HEK293T (cell line): ENCODE results near the gene PTPN7.

ENCODE experiments used
- CTCF ChIA-PET: fragments of 350-600 bp; formaldehyde crosslinking; extraction: SDS; loops from one replicate; lab custom pipeline; 2021; ENCODE audit warnings: antibody characterized with exemption, inconsistent platforms; lab: Yijun Ruan, JAX
- POLR2A ChIA-PET: fragments of 350-600 bp; formaldehyde crosslinking; extraction: SDS; loops from one replicate; lab custom pipeline; 2020; ENCODE audit warnings: antibody characterized with exemption, inconsistent platforms; lab: Yijun Ruan, JAX
- DNase-seq: peaks from one replicate; pipeline ENCODE4 v3.0.0; 2012; ENCODE audit warnings: mixed read lengths; ENCODE audit errors: extremely low spot score
- ARNT ChIP-seq: fragments of 450-650 bp; IDR thresholded peaks from 2 replicates; pipeline ENCODE4 v1.6.1; 2017; ENCODE audit warnings: mild to moderate bottlenecking
- BHLHE40 ChIP-seq: fragments of 450-650 bp; IDR thresholded peaks from 2 replicates; pipeline ENCODE4 v1.6.1; 2016; ENCODE audit warnings: mild to moderate bottlenecking, moderate library complexity, borderline replicate concordance
- CTBP1 ChIP-seq: fragments of 450-650 bp; IDR thresholded peaks from 2 replicates; pipeline ENCODE4 v1.6.1; 2016; ENCODE audit warnings: borderline replicate concordance
- ELF4 ChIP-seq: fragments of 450-650 bp; IDR thresholded peaks from 2 replicates; pipeline ENCODE4 v1.6.1; 2017; ENCODE audit warnings: antibody characterized with exemption
- FOXA1 ChIP-seq: fragments of 450-650 bp; IDR thresholded peaks from 2 replicates; pipeline ENCODE4 v1.6.1; 2016; ENCODE audit warnings: mild to moderate bottlenecking
- FOXK2 ChIP-seq: fragments of 450-650 bp; IDR thresholded peaks from 2 replicates; pipeline ENCODE4 v1.6.1; 2016; ENCODE audit warnings: mild to moderate bottlenecking
- FOXM1 ChIP-seq: fragments of 450-650 bp; IDR thresholded peaks from 2 replicates; pipeline ENCODE4 v1.6.1; 2017; ENCODE audit warnings: mild to moderate bottlenecking, borderline replicate concordance
- HDGF ChIP-seq: fragments of 450-650 bp; IDR thresholded peaks from 2 replicates; pipeline ENCODE4 v1.6.1; 2017; ENCODE audit warnings: antibody characterized with exemption, borderline replicate concordance
- L3MBTL2 ChIP-seq: fragments of 450-650 bp; conservative IDR thresholded peaks from 2 replicates; pipeline ENCODE4 v1.6.1; 2016; ENCODE audit warnings: mild to moderate bottlenecking
- LEF1 ChIP-seq: fragments of 450-650 bp; IDR thresholded peaks from 2 replicates; pipeline ENCODE4 v1.6.1; 2017; ENCODE audit warnings: mild to moderate bottlenecking, borderline replicate concordance
- NFRKB ChIP-seq: fragments of 450-650 bp; IDR thresholded peaks from 2 replicates; pipeline ENCODE4 v1.6.1; 2016; ENCODE audit warnings: mild to moderate bottlenecking, moderate library complexity
- PKNOX1 ChIP-seq: fragments of 450-650 bp; IDR thresholded peaks from 2 replicates; pipeline ENCODE4 v1.6.1; 2016
- SP1 ChIP-seq: fragments of 450-650 bp; IDR thresholded peaks from 2 replicates; pipeline ENCODE4 v1.6.1; 2017
- SUZ12 ChIP-seq: fragments of 450-650 bp; IDR thresholded peaks from 2 replicates; pipeline ENCODE4 v1.6.1; 2016; ENCODE audit warnings: mild to moderate bottlenecking
- TARDBP ChIP-seq: fragments of 450-650 bp; IDR thresholded peaks from 2 replicates; pipeline ENCODE4 v1.6.1; 2016
- ZNF384 ChIP-seq: fragments of 450-650 bp; IDR thresholded peaks from 2 replicates; pipeline ENCODE4 v1.6.1; 2016

PTPN7 gene

GRCh38 chr1:202123336-202123813, 37.0 kb downstream of the PTPN7 start:
- TF ChIP-seq FOXM1 = no peak
- TF ChIP-seq FOXK2 = no peak
- TF ChIP-seq CTBP1 = no peak
- no peak for TF ChIP-seq L3MBTL2
- no peak for TF ChIP-seq FOXA1
- TF ChIP-seq ELF4 = no peak
- no peak for TF ChIP-seq LEF1
- no peak for TF ChIP-seq HDGF
- TF ChIP-seq SP1 = no peak
- no peak for TF ChIP-seq TARDBP
- CTCF ChIA-PET = interaction anchor here (0.6 to 1.3 kb wide), 2 partner anchors 12 to 31 kb away, joined by 3 read pairs; no protein-coding TSS in a partner anchor
- POLR2A ChIA-PET = no interaction called here
- no peak for DNase-seq

- ChIA-PET POLR2A (no interaction called here), CTCF (interaction anchor here (0.6 to 1.3 kb wide), 2 partner anchors 13 to 32 kb away, joined by 3 read pairs; no protein-coding TSS in a partner anchor)
- DNase-seq = no peak
- TF ChIP-seq TARDBP = no peak
- TF ChIP-seq L3MBTL2 = no peak
- TF ChIP-seq PKNOX1 = no peak
- no peak for TF ChIP-seq FOXM1
- TF ChIP-seq ELF4 = no peak
- no peak for TF ChIP-seq SP1
- no peak for TF ChIP-seq LEF1
- TF ChIP-seq FOXK2 = no peak
- TF ChIP-seq FOXA1 = no peak
- TF ChIP-seq ZNF384 = no peak
- TF ChIP-seq ARNT = no peak
- no peak for TF ChIP-seq CTBP1
- TF ChIP-seq HDGF = no peak
- TF ChIP-seq NFRKB = no peak
- no peak for TF ChIP-seq SUZ12
- TF ChIP-seq BHLHE40 = no peak
Observed at GRCh38 chr1:202122639-202123335, 37.6 kb downstream of the PTPN7 start, which contains the start of gene GPR37L1. Gene GPR37L1 (plus strand): TSS chr1:202122917. CDS start chr1:202122964, 47 bp downstream.

- POLR2A ChIA-PET = no interaction called here
- no peak for DNase-seq
- TF ChIP-seq HDGF (no peak), FOXK2 (no peak), ELF4 (no peak), PKNOX1 (no peak), FOXA1 (no peak), ZNF384 (no peak), NFRKB (no peak), FOXM1 (no peak), TARDBP (no peak)
- CTCF ChIA-PET = interaction anchor here (1.0 to 1.3 kb wide), 2 partner anchors 34 to 109 kb away, joined by 3 to 5 read pairs; no protein-coding TSS in a partner anchor
Observed at GRCh38 chr1:202121006-202121405, 39.4 kb downstream of the PTPN7 start.

GRCh38 chr1:202117898-202118371, 42.5 kb downstream of the PTPN7 start:
- POLR2A ChIA-PET = no interaction called here
- TF ChIP-seq FOXK2 (no peak), HDGF (no peak), NFRKB (no peak), L3MBTL2 (no peak), ELF4 (no peak), FOXA1 (no peak), BHLHE40 (no peak), ZNF384 (no peak), PKNOX1 (no peak), CTBP1 (no peak), SP1 (no peak), ARNT (no peak), FOXM1 (no peak), LEF1 (no peak), TARDBP (no peak), SUZ12 (no peak)
- DNase-seq = no peak
- CTCF ChIA-PET = interaction anchor here (0.7 to 3.8 kb wide), 7 partner anchors 10 to 222 kb away, joined by 3 to 26 read pairs (median 5); partner anchors contain the start of gene ELF3

- no peak for DNase-seq
- POLR2A ChIA-PET = no interaction called here
- CTCF ChIA-PET = no interaction called here
- no peak for TF ChIP-seq ELF4
- TF ChIP-seq NFRKB = no peak
- no peak for TF ChIP-seq SUZ12
- no peak for TF ChIP-seq ZNF384
- TF ChIP-seq CTBP1 = no peak
- TF ChIP-seq HDGF = no peak
- TF ChIP-seq TARDBP = no peak
- no peak for TF ChIP-seq L3MBTL2
- no peak for TF ChIP-seq FOXA1
- no peak for TF ChIP-seq ARNT
- no peak for TF ChIP-seq BHLHE40
- TF ChIP-seq SP1 = no peak
- TF ChIP-seq LEF1 = no peak
- TF ChIP-seq FOXK2 = no peak
- TF ChIP-seq FOXM1 = no peak
- no peak for TF ChIP-seq PKNOX1
Observed at GRCh38 chr1:202116287-202116686, 44.1 kb downstream of the PTPN7 start.
